GM18867 (cell line): ENCODE measurements around the gene SLC25A34.
A peak's percentile ranks its signal among the peaks of the same experiment; 100 is the strongest.

Source experiments
- ATAC-seq: cut with Tn5 transposase; IDR thresholded peaks from one replicate; pipeline ENCODE4 v1.9.1; 2021; ENCODE audit warnings: mild to moderate bottlenecking, moderate library complexity; ENCODE audit not compliant: unreplicated experiment

Gene SLC25A34

DNA sequence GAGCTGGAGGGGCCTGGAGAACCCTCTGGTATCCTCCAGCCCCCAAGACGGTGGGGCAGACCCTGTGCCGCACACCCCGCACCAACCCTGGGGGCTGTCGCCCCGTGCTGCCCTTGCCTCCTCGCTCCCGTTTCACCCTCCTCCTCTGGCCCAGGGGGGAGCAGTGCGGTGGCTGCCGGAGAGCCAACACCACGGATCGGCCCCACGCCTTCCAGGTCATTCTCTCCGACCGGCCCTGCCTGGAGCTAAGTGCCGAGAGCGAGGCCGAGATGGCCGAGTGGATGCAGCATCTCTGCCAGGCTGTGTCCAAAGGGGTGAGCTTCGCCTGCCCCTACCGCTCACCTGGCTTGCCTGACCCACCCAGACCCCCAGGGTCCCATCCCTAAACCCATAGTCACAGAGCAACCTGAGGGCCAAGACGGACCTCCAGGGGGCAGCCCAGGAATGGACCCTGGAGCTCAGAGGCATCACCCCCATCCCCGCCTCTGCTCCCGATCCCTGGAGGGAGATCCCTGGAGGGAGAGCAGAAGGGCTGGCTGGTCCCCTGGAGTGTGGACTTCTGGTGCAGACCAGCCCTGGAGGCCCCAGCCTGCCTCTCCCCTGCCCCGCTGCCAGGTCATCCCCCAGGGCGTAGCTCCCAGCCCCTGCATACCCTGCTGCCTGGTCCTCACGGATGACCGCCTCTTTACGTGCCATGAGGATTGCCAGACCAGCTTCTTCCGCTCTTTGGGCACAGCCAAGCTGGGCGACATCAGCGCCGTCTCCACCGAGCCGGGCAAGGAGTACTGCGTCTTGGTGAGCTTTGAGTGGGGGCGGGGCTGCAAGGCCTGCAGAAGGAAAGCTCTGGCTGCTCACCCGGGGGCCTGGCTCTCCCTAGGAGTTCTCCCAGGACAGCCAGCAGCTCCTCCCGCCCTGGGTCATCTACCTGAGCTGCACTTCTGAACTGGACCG is 4.0 kb upstream of the SLC25A34 start:
- ATAC-seq: no peak

- no peak for ATAC-seq
Observed at GRCh38 chr1:15732686-15733081, 3.4 kb upstream of the SLC25A34 start.

DNA sequence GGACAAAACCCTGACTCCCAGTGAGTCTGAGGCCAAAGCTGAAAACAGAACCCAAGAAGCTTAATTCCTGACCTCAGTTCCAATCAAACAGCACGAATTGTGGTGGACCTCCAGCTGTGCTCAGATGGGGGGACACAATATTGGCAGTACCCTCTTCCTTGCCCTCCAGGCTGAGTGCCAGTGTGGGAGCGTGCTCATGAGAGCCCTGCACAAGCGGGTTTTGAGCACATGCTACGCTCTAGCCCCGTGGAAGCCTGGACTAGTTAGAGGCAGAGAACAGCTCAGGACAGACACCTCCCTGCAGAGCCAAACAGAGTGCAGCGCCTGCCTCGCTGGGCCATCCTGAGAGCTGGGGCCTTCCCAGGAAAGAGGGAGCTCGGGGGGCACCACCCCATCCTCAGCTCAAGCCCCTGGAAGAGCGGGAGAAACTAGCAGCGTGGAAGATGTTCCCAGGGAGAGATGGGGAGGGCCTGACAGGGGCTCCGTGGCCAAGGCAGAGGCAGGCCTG is 2.8 kb upstream of the SLC25A34 start:
- ATAC-seq: no peak

- ATAC-seq: no peak
Observed at GRCh38 chr1:15733726-15734226, 2.3 kb upstream of the SLC25A34 start.

GRCh38 chr1:15734296-15734695 is 1.8 kb upstream of the SLC25A34 start:
- no peak for ATAC-seq

- no peak for ATAC-seq
Observed at GRCh38 chr1:15734901-15735300, 1.2 kb upstream of the SLC25A34 start.

DNA sequence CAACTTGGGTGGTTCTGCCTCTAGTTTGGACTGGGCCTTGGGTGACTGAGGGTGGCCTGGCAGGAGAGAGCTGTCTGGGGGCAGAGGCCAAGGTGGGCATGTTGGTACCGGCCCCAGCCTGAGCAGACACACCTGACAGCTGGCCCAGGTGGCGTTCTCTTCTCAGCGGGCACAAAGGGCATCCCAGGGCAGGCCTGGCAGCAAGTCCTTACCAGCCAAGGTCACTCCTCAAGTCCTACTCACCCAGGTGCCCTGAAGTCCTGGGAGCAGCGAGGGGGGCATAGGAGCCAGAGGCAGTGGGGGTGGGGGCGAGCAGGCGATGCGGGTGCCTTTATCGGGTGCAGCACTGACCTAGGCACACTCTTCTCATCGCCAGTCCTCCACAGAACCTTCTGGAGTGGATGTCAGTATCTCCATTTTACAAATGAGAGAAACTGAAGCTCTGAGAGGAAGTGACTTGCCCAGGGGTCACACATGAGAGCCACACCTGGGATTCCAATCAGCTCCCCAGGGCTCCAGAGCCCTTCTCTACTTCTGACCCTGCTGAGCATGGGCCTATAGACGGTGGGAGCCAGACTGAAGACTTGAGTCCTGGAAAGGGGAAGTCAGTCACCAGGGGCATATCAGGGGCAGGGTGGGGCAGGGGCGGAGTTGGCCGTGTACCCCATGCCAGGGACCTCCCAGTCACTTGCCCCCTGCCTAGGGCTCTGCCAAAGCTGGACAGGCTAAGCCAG is 587 bp upstream of the SLC25A34 start:
- ATAC-seq: no peak

- ATAC-seq: no peak
Observed at GRCh38 chr1:15736892-15737261, 819 bp downstream of the SLC25A34 start.

DNA sequence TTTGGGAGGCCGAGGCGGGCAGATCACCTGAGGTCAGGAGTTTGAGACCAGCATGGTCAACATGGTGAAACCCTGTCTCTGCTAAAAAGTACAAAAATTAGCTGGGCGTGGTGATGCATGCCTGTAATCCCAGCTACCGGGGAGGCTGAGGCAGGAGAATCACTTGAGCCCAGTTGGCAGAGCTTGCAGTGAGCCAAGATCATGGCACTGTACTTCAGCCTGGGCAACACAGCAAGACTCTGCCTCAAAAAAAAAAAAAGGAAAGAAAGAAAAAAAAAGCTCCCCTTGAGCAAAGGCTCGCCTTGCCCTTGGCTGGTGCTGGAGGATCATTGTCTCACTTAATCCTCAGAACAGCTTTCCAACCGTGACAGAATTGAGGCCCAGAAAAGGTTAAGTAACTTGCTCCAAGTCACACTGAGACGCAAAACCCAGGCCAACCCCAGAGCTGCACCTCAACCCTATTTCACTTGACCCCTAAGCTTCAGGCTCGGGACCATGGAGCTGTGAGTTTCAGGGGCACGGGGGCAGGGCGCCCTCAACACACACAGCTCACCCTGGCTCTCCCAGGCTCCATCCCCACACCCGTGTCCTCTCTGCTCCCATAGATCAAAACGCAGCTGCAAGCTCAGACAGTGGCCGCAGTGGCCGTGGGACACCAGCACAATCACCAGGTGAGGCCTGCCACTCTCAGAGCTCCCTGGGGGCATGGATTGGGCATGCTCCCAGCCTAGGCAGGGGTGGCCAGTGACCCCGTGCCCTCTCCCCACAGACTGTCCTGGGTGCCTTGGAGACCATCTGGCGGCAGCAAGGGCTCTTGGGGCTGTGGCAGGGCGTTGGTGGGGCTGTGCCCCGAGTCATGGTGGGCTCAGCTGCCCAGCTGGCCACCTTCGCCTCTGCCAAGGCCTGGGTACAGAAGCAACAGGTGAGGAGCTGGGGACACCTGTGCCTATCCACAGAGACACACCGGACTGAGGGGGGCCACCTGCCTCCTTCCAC is 1.6 kb downstream of the SLC25A34 start:
- ATAC-seq: no peak

GRCh38 chr1:15738416-15739113 is 2.5 kb downstream of the SLC25A34 start:
- no peak for ATAC-seq

GRCh38 chr1:15739259-15739658 is 3.2 kb downstream of the SLC25A34 start:
- no peak for ATAC-seq

DNA sequence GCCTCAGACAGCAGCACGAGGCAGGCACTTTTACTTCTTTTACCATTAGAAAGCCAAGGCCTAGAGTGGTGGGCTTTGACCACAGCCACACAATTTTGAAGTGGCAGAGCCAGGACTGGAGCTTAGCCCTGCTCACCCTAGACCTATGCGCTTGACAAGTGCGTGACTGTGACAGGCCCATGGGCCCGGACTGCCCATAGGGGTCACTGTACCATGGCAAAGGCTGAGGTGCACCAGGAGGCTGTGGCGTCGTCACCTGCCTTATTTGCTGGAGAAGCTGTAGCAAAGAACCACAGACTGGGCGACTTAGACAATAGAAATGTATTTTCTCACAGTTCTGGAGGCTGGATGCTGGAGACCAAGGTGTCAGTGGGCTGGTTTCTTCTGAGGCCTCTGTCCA is 3.7 kb downstream of the SLC25A34 start:
- ATAC-seq: no peak

- ATAC-seq: peak; percentile 55
Observed at GRCh38 chr1:15740924-15741850, 5.1 kb downstream of the SLC25A34 start.

- no peak for ATAC-seq
Observed at GRCh38 chr1:15742339-15742801, 6.3 kb downstream of the SLC25A34 start, which contains the start of gene TMEM82. TMEM82 (plus strand) TSS chr1:15742499; CDS start chr1:15742560, 61 bp downstream.

DNA sequence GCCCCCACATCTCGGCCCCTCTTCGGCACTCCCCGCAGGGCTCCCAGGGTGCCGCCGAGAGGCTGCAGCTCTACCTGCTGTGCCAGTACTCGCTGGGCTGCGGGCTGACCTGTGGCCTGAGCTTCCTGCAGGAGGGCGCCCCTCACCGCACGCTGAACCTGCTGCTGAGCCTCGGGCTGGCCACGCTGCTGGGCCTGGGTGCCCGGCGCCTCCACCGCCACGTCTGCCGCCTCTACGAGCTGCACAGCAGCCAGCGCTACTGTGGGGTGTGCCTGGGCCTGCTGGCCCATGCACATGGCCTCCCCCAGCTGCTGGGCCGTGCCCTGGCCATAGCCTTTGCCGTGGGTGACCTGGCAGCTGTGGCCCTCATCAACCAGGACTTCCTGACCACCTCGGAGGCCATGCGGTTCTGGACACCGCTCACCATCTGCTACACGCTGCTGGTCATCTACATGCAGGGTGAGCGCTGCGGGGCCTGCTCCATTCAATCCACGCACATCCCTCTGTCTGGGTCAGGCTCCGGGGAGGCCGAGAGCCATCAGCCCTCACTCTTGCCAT is 8.1 kb downstream of the SLC25A34 start:
- ATAC-seq: no peak

DNA sequence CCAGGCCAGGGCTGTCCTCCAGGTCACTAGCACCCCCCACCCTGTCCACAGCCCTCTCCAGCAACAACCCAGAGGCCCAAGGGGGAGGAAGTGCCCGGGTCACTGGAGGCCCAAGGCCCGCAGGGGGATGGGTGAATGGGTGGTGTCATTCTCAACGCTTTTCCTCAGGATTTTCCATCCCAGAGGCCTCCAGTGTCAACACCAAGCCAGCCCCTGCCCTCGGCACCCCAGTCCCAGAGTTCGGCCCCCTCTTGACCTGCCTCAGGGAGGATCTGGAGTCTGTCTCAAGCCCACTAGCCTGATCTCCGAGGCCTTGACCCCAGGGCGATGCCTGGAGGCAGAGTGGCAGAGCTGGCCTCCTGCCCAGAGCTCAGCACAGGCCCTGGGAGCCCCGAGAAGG is 11.3 kb downstream of the SLC25A34 start:
- no peak for ATAC-seq

- ATAC-seq: no peak
Observed at GRCh38 chr1:15748264-15748663, 12.2 kb downstream of the SLC25A34 start.

DNA sequence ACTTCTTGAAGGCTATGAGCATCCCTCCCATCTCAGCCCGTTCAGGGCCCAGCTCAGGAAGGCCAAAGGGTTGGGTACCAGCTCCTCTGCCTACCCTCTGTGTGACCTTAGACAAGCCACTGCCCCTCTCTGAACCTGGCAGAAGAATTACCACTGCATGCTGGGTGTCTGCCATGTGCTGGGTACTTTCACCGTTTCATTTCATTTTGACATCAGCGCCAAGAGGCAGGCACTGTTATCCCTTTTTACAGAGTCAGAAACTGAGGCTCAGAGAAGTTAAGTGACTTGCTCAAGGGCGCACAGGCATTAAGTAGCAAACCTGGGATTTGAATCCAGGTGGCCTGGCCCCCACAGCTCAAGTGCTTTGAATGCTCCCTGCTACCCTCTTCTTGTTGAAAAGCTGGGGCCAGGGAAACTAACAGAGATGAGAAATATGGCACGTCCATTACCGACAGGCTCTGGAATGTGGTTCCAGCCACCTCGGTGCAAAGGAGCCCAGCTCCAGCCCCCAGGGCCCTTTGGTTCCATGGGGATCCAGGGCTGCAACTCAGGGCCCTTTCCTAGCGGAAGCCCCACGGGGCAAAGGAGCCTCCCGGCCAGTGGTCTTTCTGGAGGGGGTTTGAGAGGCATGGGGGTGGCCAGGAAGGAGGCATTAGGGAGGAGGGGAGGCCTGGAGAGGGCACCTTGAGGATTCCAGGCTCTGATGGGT is 12.8 kb downstream of the SLC25A34 start:
- no peak for ATAC-seq
